ENCODE results near the gene HOXB3.

Gene HOXB3

GRCh38 chr17:48556576-48557401, 33.3 kb downstream of the HOXB3 start:
- H3K79me2 ChIP-seq (ENCODE audit: insufficient read depth, low read length) = no peaks in the 10 kb centered on the region
- no peaks in the 10 kb centered on the region for H4K20me1 ChIP-seq (ENCODE audit: insufficient read depth, low read length)

DNA sequence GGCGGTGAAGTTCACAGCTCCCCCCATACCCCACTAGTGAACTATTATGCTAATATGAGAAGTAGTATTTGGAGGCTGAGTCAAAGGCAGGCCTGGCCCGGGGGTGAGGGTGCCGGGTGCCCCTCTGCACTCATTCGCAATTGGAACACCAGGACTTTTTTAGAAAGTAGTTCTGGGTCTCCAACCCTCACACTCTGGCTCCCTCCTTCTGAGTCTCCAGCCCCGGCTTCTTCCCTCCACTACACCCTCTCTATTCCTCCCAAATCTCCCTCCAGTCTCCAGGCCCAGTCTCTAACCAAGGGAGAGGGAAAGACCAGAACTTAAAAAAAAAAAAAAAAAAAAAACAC, 33.8 kb downstream of the HOXB3 start:
- Histone ChIP-seq H3K9me3 (ENCODE audit: low read length) (no peaks in the 10 kb centered on the region), H3F3A (ENCODE audit: insufficient read depth, low read length) (no peaks in the 10 kb centered on the region), H2AFZ (ENCODE audit: low read length) (no peak overlapping the region), H3K27me3 (ENCODE audit: insufficient read depth, low read length) (no peaks in the 10 kb centered on the region; the same call in 1 of the 2 replicates), H3K4me1 (ENCODE audit: insufficient read depth, low read length, severe bottlenecking) (no peaks in the 10 kb centered on the region), H3K9me2 (ENCODE audit: low read depth, low read length) (no peaks in the 10 kb centered on the region), H3K36me3 (ENCODE audit: insufficient read depth, low read length) (no peaks in the 10 kb centered on the region), H4K20me1 (ENCODE audit: insufficient read depth, low read length) (no peaks in the 10 kb centered on the region), H3K4me3 (ENCODE audit: low read depth, low read length, poor library complexity, severe bottlenecking) (no peak overlapping the region), H3K9ac (ENCODE audit: low read length) (no peak overlapping the region), H3K79me2 (ENCODE audit: insufficient read depth, low read length) (no peaks in the 10 kb centered on the region), H3K27ac (ENCODE audit: low read depth, low read length, poor library complexity, severe bottlenecking) (no peak overlapping the region), H3K4me2 (ENCODE audit: low read length) (no peak overlapping the region)
- TF ChIP-seq CTCF (IDR thresholded peaks at IDR 0.05; ENCODE audit: low read length) = no peak
- TF ChIP-seq EZH2 (IDR thresholded peaks at IDR 0.05; ENCODE audit: borderline replicate concordance, low read length) = no peak

More at GRCh38 chr17:48556576-48557401, 33.3 kb downstream of the HOXB3 start:
- Histone ChIP-seq H3K27ac (ENCODE audit: low read depth, low read length, poor library complexity, severe bottlenecking) (no peak overlapping the region), H3F3A (ENCODE audit: insufficient read depth, low read length) (no peaks in the 10 kb centered on the region), H2AFZ (ENCODE audit: low read length) (no peak overlapping the region), H3K4me3 (ENCODE audit: low read depth, low read length, poor library complexity, severe bottlenecking) (no peak overlapping the region), H3K9me2 (ENCODE audit: low read depth, low read length) (no peaks in the 10 kb centered on the region), H3K36me3 (ENCODE audit: insufficient read depth, low read length) (no peaks in the 10 kb centered on the region), H3K4me2 (ENCODE audit: low read length) (no peak overlapping the region), H3K4me1 (ENCODE audit: insufficient read depth, low read length, severe bottlenecking) (no peaks in the 10 kb centered on the region), H3K27me3 (ENCODE audit: insufficient read depth, low read length) (no peaks in the 10 kb centered on the region; the same call in 1 of the 2 replicates), H3K9me3 (ENCODE audit: low read length) (no peaks in the 10 kb centered on the region), H3K9ac (ENCODE audit: low read length) (no peak overlapping the region)
- no peak for TF ChIP-seq EZH2 (IDR thresholded peaks at IDR 0.05; ENCODE audit: borderline replicate concordance, low read length)
- no peak for TF ChIP-seq CTCF (IDR thresholded peaks at IDR 0.05; ENCODE audit: low read length)

- Histone ChIP-seq H3K9ac (ENCODE audit: low read length) (no peak overlapping the region), H3K4me3 (ENCODE audit: low read depth, low read length, poor library complexity, severe bottlenecking) (no peak overlapping the region), H3F3A (ENCODE audit: insufficient read depth, low read length) (no peaks in the 10 kb centered on the region), H3K4me2 (ENCODE audit: low read length) (no peak overlapping the region), H2AFZ (ENCODE audit: low read length) (no peak overlapping the region), H3K4me1 (ENCODE audit: insufficient read depth, low read length, severe bottlenecking) (no peaks in the 10 kb centered on the region), H4K20me1 (ENCODE audit: insufficient read depth, low read length) (no peaks in the 10 kb centered on the region), H3K9me2 (ENCODE audit: low read depth, low read length) (no peaks in the 10 kb centered on the region), H3K79me2 (ENCODE audit: insufficient read depth, low read length) (no peaks in the 10 kb centered on the region), H3K9me3 (ENCODE audit: low read length) (no peaks in the 10 kb centered on the region), H3K36me3 (ENCODE audit: insufficient read depth, low read length) (no peaks in the 10 kb centered on the region), H3K27me3 (ENCODE audit: insufficient read depth, low read length) (no peaks in the 10 kb centered on the region; the same call in 1 of the 2 replicates), H3K27ac (ENCODE audit: low read depth, low read length, poor library complexity, severe bottlenecking) (no peak overlapping the region)
- TF ChIP-seq CTCF (IDR thresholded peaks at IDR 0.05; ENCODE audit: low read length) (no peak), EZH2 (IDR thresholded peaks at IDR 0.05; ENCODE audit: borderline replicate concordance, low read length) (no peak)
These were observed 34.5 kb downstream of the HOXB3 start for GRCh38 chr17:48555258-48556228.
